GM12878 (cell line): ENCODE results near the gene SMIM32. TPM values are rescaled to one million over a fixed set of nuclear protein-coding genes. Genes with fewer than 3 reads are reported as not detected.

Experiments
- ATAC-seq: fragments of 200-7000 bp; cut with Tn5 transposase; 3 replicates; pipeline ENCODE4 v1.9.1; 2020; ENCODE audit warnings: mild to moderate bottlenecking, moderate library complexity
- BruUV-seq: library from RNA; stranded (reverse); fragments of 400-500 nt; replicated peaks from 2 replicates; lab custom pipeline; 2021; lab: Mats Ljungman, UMichigan
- CTCF ChIA-PET: fragments of 300-600 bp; sonication (Branson Sonifier 250); formaldehyde crosslinking; extraction: SDS; loops from one replicate; lab custom pipeline; 2021; ENCODE audit warnings: inconsistent platforms; lab: Yijun Ruan, JAX
- POLR2A ChIA-PET: fragments of 350-600 bp; formaldehyde crosslinking; extraction: SDS; loops from one replicate; lab custom pipeline; 2021; ENCODE audit warnings: inconsistent platforms; lab: Charles Lee
- RAD21 ChIA-PET: fragments of 300-600 bp; sonication (Branson Sonifier 250); formaldehyde crosslinking; loops from one replicate; lab custom pipeline; 2023; ENCODE audit warnings: antibody characterized with exemption; ENCODE audit not compliant: unreplicated experiment; lab: Charles Lee
- SMC1A ChIA-PET: fragments of 300-600 bp; sonication (Branson Sonifier 250); formaldehyde crosslinking; loops from one replicate; lab custom pipeline; 2023; ENCODE audit not compliant: unreplicated experiment, uncharacterized antibody; lab: Charles Lee
- DNase-seq: peaks from one replicate; pipeline ENCODE4 v3.0.0-alpha.2; 2011; ENCODE audit warnings: low read depth, low spot score
- FAIRE-seq: peaks from 3 replicates; lab custom pipeline; 2011; peaks lifted over from hg19 to GRCh38; lab: Jason Lieb, UNC
- H2AFZ ChIP-seq: 2 replicates; pipeline ENCODE4 v1.6.0; 2011; ENCODE audit warnings: low read depth, low read length, control low read depth; ENCODE audit not compliant: control insufficient read depth
- H3K27ac ChIP-seq: 2 replicates; pipeline ENCODE4 v1.5.1; 2011; ENCODE audit warnings: control low read depth; ENCODE audit not compliant: control insufficient read depth, insufficient read depth
- H3K27me3 ChIP-seq, 2 experiments: replicated peaks in 1 of 2; 2 replicates each; pipeline versions ENCODE4 v1.6.0 to v1.6.1; 2011; ENCODE audit warnings: low read length in 1 of 2; ENCODE audit not compliant: control insufficient read depth in 2 of 2, insufficient read depth in 2 of 2
- H3K36me3 ChIP-seq, 2 experiments: 2 replicates each; pipeline ENCODE4 v1.5.1; 2011; ENCODE audit warnings: low read length in 1 of 2; ENCODE audit not compliant: control insufficient read depth in 2 of 2, insufficient read depth in 2 of 2
- H3K4me1 ChIP-seq: 2 replicates; pipeline ENCODE4 v1.6.1; 2011; ENCODE audit warnings: mild to moderate bottlenecking, low read length, moderate library complexity, mixed read lengths; ENCODE audit not compliant: control insufficient read depth, insufficient read depth
- H3K4me2 ChIP-seq: 2 replicates; pipeline ENCODE4 v1.6.0; 2011; ENCODE audit warnings: control low read depth; ENCODE audit not compliant: control insufficient read depth, insufficient read depth
- H3K4me3 ChIP-seq: fragments of 200-600 bp; sonication (generic); 2 replicates; pipeline ENCODE4 v1.5.1; 2016
- H3K79me2 ChIP-seq: 2 replicates; pipeline ENCODE4 v1.6.0; 2011; ENCODE audit warnings: low read length; ENCODE audit not compliant: control insufficient read depth, insufficient read depth
- H3K9ac ChIP-seq: 2 replicates; pipeline ENCODE4 v1.8.0; 2011; ENCODE audit warnings: low read length, control low read depth, mixed read lengths; ENCODE audit not compliant: control insufficient read depth, insufficient read depth
- H3K9me3 ChIP-seq: replicated peaks from 3 replicates; pipeline ENCODE4 v1.5.1; 2011; ENCODE audit warnings: mild to moderate bottlenecking, low read length; ENCODE audit not compliant: control insufficient read depth, insufficient read depth
- H4K20me1 ChIP-seq: 2 replicates; pipeline ENCODE4 v1.6.0; 2011; ENCODE audit not compliant: control insufficient read depth, insufficient read depth
- MTA3 ChIP-seq: IDR thresholded peaks from 2 replicates; pipeline ENCODE4 v1.6.1; 2012; ENCODE audit warnings: low read length, inconsistent platforms, borderline replicate concordance
- MXI1 ChIP-seq: fragments of 150-350 bp; IDR thresholded peaks from 2 replicates; pipeline ENCODE4 v1.6.1; 2011; ENCODE audit warnings: low read depth, mild to moderate bottlenecking, inconsistent platforms, low read length, improper control_type of control experiment
- NFYA ChIP-seq: IDR thresholded peaks from 2 replicates; pipeline ENCODE4 v1.6.1; 2011; ENCODE audit warnings: low read depth, mild to moderate bottlenecking, low read length, improper control_type of control experiment, borderline replicate concordance
- SMAD1 ChIP-seq: fragments of 450-650 bp; IDR thresholded peaks from 2 replicates; pipeline ENCODE4 v1.6.1; 2018; ENCODE audit warnings: mild to moderate bottlenecking, low read depth; ENCODE audit not compliant: partially characterized antibody
- whole genome bisulfite sequencing: methylation state at CpG from one replicate; pipeline ENCODE4 v1.1.6; 2016; ENCODE audit warnings: low lambda C conversion rate; ENCODE audit not compliant: insufficient replicate concordance, insufficient coverage; ENCODE audit errors: missing lambda C conversion rate; 5-methylcytosine and 5-hydroxymethylcytosine counted together
- in situ Hi-C: fragments of 300-500 bp; cut with MboI; formaldehyde crosslinking; loops from 9 replicates; pipeline ENCODE4 v1.14.3; 2018; ENCODE audit warnings: mixed read lengths
- intact Hi-C: fragments of 100-400 bp; cut with micrococcal nuclease; formaldehyde crosslinking; loops from one replicate; pipeline ENCODE4 v1.14.2; 2022; ENCODE audit not compliant: unreplicated experiment
- polyA plus RNA-seq, 11 experiments: library from polyadenylated mRNA; depleted of rRNA in 4 of 11; unstranded in 6 of 11; stranded (reverse) in 5 of 11; fragments of >200 nt; fragmentation: Nextera tagmentation in 4 of 11; fragmentation: Illumina TruSeq in 1 of 11; extraction: Ambion mirVana in 4 of 11; extraction: Trizol in 1 of 11; gene quantifications; 1 replicate in 1 of 11; 2 replicates in 10 of 11; pipeline versions ENCODE4 v1.2.1 to v1.2.3, GENCODE V29; 2011 to 2016; ENCODE audit warnings: inconsistent platforms in 2 of 11, missing spikeins in 2 of 11, low read depth in 1 of 11
- total RNA-seq, 4 experiments: library from RNA; depleted of rRNA in 3 of 4; stranded (reverse); fragments of >200 nt in 3 of 4; fragmentation: Illumina TruSeq in 1 of 4; extraction: Trizol in 1 of 4; gene quantifications; 2 replicates each; pipeline versions ENCODE4 v1.2.1 to v1.2.3, GENCODE V29; 2013 to 2021
- TF ChIP-seq, protein P1 (sequence below): fragments of 450-650 bp; formaldehyde crosslinking; IDR thresholded peaks from 2 replicates; pipeline ENCODE4 v1.5.0; 2022; ENCODE audit warnings: mild to moderate bottlenecking, missing genetic modification characterization
- TF ChIP-seq, protein P2 (sequence below): fragments of 150-350 bp; IDR thresholded peaks from 2 replicates; pipeline ENCODE4 v1.6.1; 2014; ENCODE audit warnings: mild to moderate bottlenecking, low read depth, low read length
- TF ChIP-seq, protein P3 (sequence below): fragments of 450-650 bp; IDR thresholded peaks from 2 replicates; pipeline ENCODE4 v1.6.1; 2018; ENCODE audit warnings: borderline replicate concordance, mild to moderate bottlenecking; ENCODE audit not compliant: partially characterized antibody
- TF ChIP-seq, protein P4 (sequence below): IDR thresholded peaks from 2 replicates; pipeline ENCODE4 v1.6.1; 2011; ENCODE audit warnings: borderline replicate concordance, low read depth, mild to moderate bottlenecking, moderate library complexity, mixed read lengths, low read length; ENCODE audit not compliant: insufficient read depth; ENCODE audit errors: extremely low read length
- TF ChIP-seq, protein P5 (sequence below): fragments of 450-650 bp; IDR thresholded peaks from 2 replicates; pipeline ENCODE4 v1.6.1; 2016; ENCODE audit warnings: mild to moderate bottlenecking
- TF ChIP-seq, protein P6 (sequence below): fragments of 450-650 bp; conservative IDR thresholded peaks from 2 replicates; pipeline ENCODE4 v1.6.1; 2017; ENCODE audit warnings: mild to moderate bottlenecking, moderate library complexity

The SMIM32 gene
- total and polyA plus RNA-seq, 10 of the 15 experiments (the other 5 are each of a cell fraction or from before 2014, with no cell fraction given) = not detected

DNA sequence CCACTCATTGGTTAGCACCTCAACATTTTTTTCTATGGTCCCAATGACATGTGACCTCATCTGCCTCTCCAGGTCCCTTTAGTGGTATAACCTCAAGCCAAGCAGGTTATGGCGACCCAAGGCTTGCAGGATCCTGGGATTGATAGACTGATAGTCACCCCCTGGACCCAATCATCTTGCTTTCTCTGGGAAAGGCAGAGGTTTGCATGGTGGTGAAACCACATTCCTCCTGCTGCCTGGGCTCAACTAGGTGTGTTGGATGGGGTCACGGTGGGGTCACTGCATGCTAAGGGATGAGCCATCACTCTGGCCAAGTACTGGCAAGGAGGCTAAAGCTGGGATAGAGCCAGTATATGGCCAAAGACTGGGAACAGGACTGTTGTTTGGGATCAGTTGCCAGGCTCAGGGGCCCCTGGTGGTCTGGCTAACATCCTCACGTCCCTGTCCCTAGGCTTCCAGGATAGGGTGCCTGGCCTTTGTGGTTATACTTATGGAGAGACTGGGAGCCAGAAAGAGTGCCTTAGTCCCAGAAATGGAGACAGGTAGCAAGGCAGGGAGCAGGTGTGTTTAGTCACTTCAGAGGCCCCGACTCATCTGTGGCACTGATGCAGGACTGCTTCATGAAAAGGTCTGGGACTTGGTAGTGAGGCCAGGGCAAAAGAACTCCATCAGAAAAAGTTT lies 4.6 kb upstream of the SMIM32 start:
- Histone ChIP-seq H3K4me3 (no peak overlapping the region), H4K20me1 (no peaks in the 10 kb centered on the region), H3K27ac (no peak overlapping the region), H2AFZ (no peak overlapping the region), H3K9ac (no peak overlapping the region), H3K4me2 (no peak overlapping the region), H3K79me2 (no peaks in the 10 kb centered on the region), H3K36me3 (no peaks in the 10 kb centered on the region), H3K9me3 (no peaks in the 10 kb centered on the region), H3K27me3 (peaks cover 0 to 7% of the 10 kb centered on the region in 2 experiments; a peak in 3 of 4 replicates), H3K4me1 (no peaks in the 10 kb centered on the region)
- WGBS = 17% methylated on average over 4 of the region's 4 CpGs
- no peak for FAIRE-seq
- ChIA-PET CTCF (no interaction called here), POLR2A (no interaction called here), RAD21 (no interaction called here), SMC1A (no interaction called here)
- DNase-seq = no peak
- in situ Hi-C loops (no loop called here), intact Hi-C loops (no loop called here)
- ATAC-seq = no peak
- no TSS peak for BruUV-seq
- TF ChIP-seq, protein P1, sequence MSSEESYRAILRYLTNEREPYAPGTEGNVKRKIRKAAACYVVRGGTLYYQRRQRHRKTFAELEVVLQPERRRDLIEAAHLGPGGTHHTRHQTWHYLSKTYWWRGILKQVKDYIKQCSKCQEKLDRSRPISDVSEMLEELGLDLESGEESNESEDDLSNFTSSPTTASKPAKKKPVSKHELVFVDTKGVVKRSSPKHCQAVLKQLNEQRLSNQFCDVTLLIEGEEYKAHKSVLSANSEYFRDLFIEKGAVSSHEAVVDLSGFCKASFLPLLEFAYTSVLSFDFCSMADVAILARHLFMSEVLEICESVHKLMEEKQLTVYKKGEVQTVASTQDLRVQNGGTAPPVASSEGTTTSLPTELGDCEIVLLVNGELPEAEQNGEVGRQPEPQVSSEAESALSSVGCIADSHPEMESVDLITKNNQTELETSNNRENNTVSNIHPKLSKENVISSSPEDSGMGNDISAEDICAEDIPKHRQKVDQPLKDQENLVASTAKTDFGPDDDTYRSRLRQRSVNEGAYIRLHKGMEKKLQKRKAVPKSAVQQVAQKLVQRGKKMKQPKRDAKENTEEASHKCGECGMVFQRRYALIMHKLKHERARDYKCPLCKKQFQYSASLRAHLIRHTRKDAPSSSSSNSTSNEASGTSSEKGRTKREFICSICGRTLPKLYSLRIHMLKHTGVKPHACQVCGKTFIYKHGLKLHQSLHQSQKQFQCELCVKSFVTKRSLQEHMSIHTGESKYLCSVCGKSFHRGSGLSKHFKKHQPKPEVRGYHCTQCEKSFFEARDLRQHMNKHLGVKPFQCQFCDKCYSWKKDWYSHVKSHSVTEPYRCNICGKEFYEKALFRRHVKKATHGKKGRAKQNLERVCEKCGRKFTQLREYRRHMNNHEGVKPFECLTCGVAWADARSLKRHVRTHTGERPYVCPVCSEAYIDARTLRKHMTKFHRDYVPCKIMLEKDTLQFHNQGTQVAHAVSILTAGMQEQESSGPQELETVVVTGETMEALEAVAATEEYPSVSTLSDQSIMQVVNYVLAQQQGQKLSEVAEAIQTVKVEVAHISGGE (CRISPR knock-in tag) = no peak
- no peak for TF ChIP-seq MTA3
- TF ChIP-seq, protein P2, sequence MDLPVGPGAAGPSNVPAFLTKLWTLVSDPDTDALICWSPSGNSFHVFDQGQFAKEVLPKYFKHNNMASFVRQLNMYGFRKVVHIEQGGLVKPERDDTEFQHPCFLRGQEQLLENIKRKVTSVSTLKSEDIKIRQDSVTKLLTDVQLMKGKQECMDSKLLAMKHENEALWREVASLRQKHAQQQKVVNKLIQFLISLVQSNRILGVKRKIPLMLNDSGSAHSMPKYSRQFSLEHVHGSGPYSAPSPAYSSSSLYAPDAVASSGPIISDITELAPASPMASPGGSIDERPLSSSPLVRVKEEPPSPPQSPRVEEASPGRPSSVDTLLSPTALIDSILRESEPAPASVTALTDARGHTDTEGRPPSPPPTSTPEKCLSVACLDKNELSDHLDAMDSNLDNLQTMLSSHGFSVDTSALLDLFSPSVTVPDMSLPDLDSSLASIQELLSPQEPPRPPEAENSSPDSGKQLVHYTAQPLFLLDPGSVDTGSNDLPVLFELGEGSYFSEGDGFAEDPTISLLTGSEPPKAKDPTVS = no peak
- TF ChIP-seq, protein P3, sequence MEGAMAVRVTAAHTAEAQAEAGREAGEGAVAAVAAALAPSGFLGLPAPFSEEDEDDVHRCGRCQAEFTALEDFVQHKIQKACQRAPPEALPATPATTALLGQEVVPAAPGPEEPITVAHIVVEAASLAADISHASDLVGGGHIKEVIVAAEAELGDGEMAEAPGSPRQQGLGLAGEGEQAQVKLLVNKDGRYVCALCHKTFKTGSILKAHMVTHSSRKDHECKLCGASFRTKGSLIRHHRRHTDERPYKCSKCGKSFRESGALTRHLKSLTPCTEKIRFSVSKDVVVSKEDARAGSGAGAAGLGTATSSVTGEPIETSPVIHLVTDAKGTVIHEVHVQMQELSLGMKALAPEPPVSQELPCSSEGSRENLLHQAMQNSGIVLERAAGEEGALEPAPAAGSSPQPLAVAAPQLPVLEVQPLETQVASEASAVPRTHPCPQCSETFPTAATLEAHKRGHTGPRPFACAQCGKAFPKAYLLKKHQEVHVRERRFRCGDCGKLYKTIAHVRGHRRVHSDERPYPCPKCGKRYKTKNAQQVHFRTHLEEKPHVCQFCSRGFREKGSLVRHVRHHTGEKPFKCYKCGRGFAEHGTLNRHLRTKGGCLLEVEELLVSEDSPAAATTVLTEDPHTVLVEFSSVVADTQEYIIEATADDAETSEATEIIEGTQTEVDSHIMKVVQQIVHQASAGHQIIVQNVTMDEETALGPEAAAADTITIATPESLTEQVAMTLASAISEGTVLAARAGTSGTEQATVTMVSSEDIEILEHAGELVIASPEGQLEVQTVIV = no peak
- TF ChIP-seq, protein P4, sequence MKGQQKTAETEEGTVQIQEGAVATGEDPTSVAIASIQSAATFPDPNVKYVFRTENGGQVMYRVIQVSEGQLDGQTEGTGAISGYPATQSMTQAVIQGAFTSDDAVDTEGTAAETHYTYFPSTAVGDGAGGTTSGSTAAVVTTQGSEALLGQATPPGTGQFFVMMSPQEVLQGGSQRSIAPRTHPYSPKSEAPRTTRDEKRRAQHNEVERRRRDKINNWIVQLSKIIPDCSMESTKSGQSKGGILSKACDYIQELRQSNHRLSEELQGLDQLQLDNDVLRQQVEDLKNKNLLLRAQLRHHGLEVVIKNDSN = no peak
- TF ChIP-seq NFYA = no peak
- TF ChIP-seq, protein P5, sequence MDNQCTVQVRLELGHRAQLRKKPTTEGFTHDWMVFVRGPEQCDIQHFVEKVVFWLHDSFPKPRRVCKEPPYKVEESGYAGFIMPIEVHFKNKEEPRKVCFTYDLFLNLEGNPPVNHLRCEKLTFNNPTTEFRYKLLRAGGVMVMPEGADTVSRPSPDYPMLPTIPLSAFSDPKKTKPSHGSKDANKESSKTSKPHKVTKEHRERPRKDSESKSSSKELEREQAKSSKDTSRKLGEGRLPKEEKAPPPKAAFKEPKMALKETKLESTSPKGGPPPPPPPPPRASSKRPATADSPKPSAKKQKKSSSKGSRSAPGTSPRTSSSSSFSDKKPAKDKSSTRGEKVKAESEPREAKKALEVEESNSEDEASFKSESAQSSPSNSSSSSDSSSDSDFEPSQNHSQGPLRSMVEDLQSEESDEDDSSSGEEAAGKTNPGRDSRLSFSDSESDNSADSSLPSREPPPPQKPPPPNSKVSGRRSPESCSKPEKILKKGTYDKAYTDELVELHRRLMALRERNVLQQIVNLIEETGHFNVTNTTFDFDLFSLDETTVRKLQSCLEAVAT = no peak
- no peak for TF ChIP-seq MXI1
- no peak for TF ChIP-seq SMAD1
- TF ChIP-seq, protein P6, sequence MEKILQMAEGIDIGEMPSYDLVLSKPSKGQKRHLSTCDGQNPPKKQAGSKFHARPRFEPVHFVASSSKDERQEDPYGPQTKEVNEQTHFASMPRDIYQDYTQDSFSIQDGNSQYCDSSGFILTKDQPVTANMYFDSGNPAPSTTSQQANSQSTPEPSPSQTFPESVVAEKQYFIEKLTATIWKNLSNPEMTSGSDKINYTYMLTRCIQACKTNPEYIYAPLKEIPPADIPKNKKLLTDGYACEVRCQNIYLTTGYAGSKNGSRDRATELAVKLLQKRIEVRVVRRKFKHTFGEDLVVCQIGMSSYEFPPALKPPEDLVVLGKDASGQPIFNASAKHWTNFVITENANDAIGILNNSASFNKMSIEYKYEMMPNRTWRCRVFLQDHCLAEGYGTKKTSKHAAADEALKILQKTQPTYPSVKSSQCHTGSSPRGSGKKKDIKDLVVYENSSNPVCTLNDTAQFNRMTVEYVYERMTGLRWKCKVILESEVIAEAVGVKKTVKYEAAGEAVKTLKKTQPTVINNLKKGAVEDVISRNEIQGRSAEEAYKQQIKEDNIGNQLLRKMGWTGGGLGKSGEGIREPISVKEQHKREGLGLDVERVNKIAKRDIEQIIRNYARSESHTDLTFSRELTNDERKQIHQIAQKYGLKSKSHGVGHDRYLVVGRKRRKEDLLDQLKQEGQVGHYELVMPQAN = no peak
